LNCAP (cell line): Measurements from ENCODE around the gene KDM4C.

ENCODE experiments used
- TF ChIP-seq, protein P1 (sequence below): fragments of 450-650 bp; IDR thresholded peaks from 2 replicates; pipeline ENCODE4 v1.5.1; 2017; ENCODE audit warnings: mild to moderate bottlenecking

The KDM4C gene

DNA sequence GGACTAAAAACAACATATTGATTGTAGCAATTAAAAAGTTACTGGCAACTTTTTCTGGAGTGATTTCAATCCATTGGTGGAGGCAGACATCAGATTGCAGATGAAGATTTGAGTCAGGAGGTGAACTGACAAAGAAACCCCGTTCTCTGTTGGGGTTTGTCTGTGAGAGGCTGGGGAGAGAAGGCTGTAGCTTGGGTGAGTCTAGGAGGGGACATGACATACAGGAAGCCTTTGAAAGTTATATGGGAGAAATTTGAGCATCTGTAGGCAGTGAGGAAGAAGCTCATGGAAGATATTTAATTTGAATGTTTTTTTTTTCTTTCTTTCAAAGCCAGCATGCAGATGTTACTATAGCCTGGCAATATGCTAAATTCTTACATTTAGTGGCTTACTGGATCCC, 26.0 kb downstream of the KDM4C start:
- TF ChIP-seq, protein P1, sequence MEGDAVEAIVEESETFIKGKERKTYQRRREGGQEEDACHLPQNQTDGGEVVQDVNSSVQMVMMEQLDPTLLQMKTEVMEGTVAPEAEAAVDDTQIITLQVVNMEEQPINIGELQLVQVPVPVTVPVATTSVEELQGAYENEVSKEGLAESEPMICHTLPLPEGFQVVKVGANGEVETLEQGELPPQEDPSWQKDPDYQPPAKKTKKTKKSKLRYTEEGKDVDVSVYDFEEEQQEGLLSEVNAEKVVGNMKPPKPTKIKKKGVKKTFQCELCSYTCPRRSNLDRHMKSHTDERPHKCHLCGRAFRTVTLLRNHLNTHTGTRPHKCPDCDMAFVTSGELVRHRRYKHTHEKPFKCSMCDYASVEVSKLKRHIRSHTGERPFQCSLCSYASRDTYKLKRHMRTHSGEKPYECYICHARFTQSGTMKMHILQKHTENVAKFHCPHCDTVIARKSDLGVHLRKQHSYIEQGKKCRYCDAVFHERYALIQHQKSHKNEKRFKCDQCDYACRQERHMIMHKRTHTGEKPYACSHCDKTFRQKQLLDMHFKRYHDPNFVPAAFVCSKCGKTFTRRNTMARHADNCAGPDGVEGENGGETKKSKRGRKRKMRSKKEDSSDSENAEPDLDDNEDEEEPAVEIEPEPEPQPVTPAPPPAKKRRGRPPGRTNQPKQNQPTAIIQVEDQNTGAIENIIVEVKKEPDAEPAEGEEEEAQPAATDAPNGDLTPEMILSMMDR, result no peak

DNA sequence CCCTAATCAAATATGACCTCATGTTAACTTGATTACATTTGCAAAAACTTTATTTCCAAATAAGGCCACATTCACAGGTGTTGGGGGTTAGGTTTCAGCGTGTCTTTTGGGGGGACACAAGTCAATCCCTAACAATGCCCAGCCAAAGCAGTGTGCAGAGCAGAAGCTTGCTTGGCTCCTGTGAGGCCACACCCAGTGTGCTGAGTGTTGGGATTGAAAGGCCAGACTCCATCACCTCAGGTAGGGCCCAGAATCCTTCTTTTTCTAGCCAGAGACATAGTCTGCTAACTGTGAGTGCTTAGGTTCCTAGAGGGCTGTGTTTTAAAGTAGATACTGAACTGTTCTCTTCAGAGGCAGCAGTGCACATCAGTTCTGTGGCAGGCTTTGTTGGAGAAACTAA, 27.9 kb downstream of the KDM4C start:
- TF ChIP-seq, protein P1, result no peak

DNA sequence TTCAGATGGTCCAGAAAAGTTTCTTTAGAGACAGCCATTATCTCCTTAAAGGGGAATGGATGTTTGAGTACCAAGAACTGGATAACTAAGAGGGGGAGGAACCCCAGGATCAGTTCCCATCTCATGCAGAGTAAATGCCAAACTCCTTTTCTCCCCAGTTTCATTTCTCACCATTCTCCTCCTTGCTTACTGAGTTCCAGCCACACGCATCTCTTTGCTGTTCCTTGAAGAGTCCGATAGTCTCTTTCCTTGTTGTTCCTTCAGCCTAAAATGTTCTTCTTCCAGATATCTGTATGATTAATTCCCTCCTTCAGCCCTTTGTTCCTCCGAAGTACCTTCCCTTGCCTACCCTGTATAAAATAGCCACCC, 30.0 kb downstream of the KDM4C start:
- TF ChIP-seq, protein P1, result no peak

DNA sequence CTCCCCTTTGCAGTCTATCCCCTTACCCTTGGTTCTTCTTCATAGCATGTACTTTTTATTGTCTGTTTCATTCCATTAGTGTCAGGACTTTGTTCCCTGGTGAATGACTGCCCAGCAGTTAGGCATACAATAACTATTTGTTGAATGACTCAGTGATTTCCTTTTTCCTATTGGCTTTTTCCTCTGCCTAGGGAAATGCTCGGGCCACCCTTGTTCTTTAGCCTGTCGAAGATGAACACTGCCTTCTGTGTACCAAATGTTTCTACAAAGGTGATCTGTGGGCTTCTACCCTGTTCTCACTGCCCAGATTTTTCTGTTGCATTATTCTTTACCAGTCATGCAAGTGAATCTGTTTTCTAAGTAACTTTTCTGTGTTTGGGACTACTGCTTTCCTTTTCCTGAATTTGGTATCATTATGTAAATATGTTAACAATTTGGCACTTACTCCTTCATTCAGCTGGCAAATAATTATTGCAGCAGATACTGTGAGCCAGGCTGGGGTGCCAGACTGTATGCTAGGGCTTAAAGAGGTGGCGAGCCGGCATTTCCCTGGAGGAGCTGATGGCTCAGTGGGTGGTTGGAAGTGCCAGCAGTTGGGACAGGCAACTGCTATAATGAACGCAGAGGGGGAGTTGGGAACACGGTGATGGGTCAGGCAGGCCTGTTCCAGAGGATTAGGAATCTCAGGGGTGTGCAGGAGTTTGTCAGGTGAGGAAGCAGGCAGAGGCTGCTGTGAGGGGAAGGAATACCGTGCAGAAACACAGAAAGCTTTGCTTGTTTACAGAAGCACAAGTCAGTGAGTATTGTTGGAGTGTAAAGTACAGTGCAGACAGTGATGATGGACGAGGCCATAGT, 30.6 kb downstream of the KDM4C start:
- TF ChIP-seq, protein P1, result no peak

DNA sequence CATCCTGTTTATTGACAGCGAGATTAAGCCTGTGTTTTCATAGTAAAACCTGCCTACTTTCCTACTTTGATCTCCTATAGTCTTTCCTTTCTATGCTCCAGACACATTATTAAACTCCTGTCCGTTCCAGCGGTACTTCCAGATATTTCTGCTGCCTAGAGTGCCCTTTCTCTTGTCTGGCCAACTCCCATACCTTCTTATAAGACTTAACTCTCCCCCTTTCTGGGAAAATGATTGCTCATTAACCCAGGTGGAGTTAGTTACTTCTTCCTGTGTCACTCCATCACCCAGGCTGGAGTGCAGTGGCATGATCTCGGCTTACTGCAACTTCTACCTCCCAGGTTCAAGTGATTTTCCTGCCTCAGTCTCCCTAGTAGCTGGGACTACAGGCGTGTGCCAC, 33.1 kb downstream of the KDM4C start:
- TF ChIP-seq, protein P1, result no peak

DNA sequence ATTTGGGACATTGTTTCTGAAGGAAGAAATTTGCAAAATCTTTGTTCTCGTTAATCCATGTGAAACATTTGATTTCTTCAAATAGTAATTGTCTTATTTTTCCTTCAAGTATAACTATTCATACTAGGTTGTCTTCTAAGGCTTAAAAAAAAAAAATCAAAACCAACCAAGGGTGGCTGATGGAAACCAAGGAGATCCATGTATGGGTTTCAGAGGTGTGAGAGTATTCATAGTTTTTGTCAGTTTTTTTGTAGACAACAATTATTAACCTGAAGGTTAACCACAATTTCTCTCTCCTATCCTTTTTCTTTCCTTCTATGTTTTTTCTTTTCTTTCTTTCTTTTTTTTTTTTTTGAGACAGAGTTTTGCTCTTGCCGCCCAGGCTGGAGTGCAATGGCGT, 35.4 kb downstream of the KDM4C start:
- TF ChIP-seq, protein P1, result no peak

DNA sequence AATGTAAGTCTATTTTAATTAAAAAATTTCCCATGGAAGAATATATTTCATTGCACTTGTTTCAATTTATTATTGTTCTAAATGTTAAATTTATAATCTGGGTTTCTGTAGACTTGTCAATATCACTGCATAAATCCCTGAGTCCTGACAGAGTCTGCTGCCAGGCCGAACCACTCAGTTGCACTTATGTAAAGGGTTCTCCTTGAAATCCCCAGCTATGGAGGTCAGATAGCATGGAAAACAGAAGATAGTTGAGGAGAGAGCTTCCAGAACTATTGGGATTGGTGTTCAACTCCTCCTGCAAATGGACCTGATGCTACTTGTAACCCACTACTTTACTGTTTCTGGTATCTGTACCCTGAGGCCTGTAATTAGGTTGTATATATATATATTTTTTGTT, 37.2 kb downstream of the KDM4C start:
- TF ChIP-seq, protein P1, result no peak
